Adrenal gland (tissue), 12 donors: ENCODE results near the gene SLC7A1. TPM values are rescaled to one million over a fixed set of nuclear protein-coding genes. Genes with fewer than 3 reads are reported as not detected.
A peak's percentile ranks its signal among the peaks of the same experiment; 100 is the strongest.

Source experiments
- DNase-seq, 7 donors: peaks; one replicate each; pipeline ENCODE4 v3.0.0-alpha.2; 2019 to 2020
- H3K27ac ChIP-seq, 5 donors: fragments of 200-600 bp; sonication (generic) in 4 of 5; 1 replicate in 3 of 5; 2 replicates in 2 of 5; pipeline versions ENCODE4 v1.5.1 to v1.8.0; 2016 to 2020; ENCODE audit warnings: mild to moderate bottlenecking in 1 of 5
- H3K27me3 ChIP-seq: fragments of 200-600 bp; 2 replicates; pipeline ENCODE4 v1.8.0; 2021
- H3K36me3 ChIP-seq, 2 donors: fragments of 200-600 bp; replicated peaks in 1 of 2; 1 replicate in 1 of 2; 2 replicates in 1 of 2; pipeline versions ENCODE4 v1.5.1 to v1.8.0; 2018 to 2022
- H3K4me1 ChIP-seq, 2 donors: fragments of 200-600 bp; replicated peaks in 1 of 2; 1 replicate in 1 of 2; 2 replicates in 1 of 2; pipeline versions ENCODE4 v1.5.1 to v1.8.0; 2018 to 2021
- H3K4me3 ChIP-seq, 4 donors: fragments of 200-600 bp; sonication (generic) in 3 of 4; one replicate each; pipeline ENCODE4 v1.5.1; 2016 to 2018
- H3K9me3 ChIP-seq, 3 donors: fragments of 200-600 bp; sonication (generic) in 1 of 3; replicated peaks in 1 of 3; 1 replicate in 2 of 3; 2 replicates in 1 of 3; pipeline versions ENCODE4 v1.5.1 to v1.8.0; 2016 to 2021
- POLR2A ChIP-seq, 2 donors: fragments of 450-650 bp; IDR thresholded peaks; one replicate each; pipeline ENCODE4 v1.6.1; 2017; ENCODE audit warnings: antibody characterized with exemption in 2 of 2, mild to moderate bottlenecking in 2 of 2, moderate library complexity in 1 of 2
- WGBS, 4 donors: extraction: QIAGEN DNeasy Blood & Tissue Kit in 2 of 4; methylation state at CpG; one replicate each; pipeline versions ENCODE4 v1.1.5 to v1.1.7; 2013 to 2017; 5-methylcytosine and 5-hydroxymethylcytosine counted together
- intact Hi-C, 2 donors: fragments of 100-400 bp; cut with DNase I; formaldehyde crosslinking; loops; one replicate each; pipeline versions ENCODE4 v1.14.1 to v1.15.0; 2022 to 2023
- polyA plus RNA-seq, 3 donors: library from polyadenylated mRNA; stranded (reverse); fragments of 200-250 nt in 2 of 3; fragments of 350-450 nt in 1 of 3; fragmentation: Illumina TruSeq in 1 of 3; extraction: RNeasy Lipid Tissue Mini Kit (QIAGEN cat#74804) in 1 of 3; gene quantifications; one replicate each; pipeline ENCODE4 v1.2.3, GENCODE V29; 2013 to 2014
- total RNA-seq, 9 donors: library from RNA; depleted of rRNA in 4 of 9; stranded (reverse); fragments of >200 nt in 4 of 9; fragments of 120-200 nt in 1 of 9; fragmentation: NEBNext Ultra II Directional in 1 of 9; extraction: Animal tissue kit (Norgen Biotek cat#: 25700) in 1 of 9; gene quantifications; one replicate each; pipeline versions ENCODE4 v1.1.0 to v1.2.4, GENCODE V29; 2013 to 2023
- TF ChIP-seq, protein P1 (sequence below), 6 experiments: fragments of 450-650 bp in 4 of 6; fragments of 200-600 bp in 2 of 6; sonication (generic) in 1 of 6; IDR thresholded peaks; 1 replicate in 5 of 6; 2 replicates in 1 of 6; pipeline versions ENCODE4 v1.5.1 to v1.8.0; 2016 to 2021; ENCODE audit warnings: antibody characterized with exemption in 6 of 6, mild to moderate bottlenecking in 2 of 6, moderate library complexity in 1 of 6
- donor health status: healthy with polysubstance abuse.
- donor health status: Bipolar disorder and iron deficiency.
- donor health status: DM: yes; HTN: yes; CAD: no.
- donor health status: DM: no; HTN: no; CAD: no.
- donor health status: DM: no; HTN: no; CAD: no.
- donor health status: DM: yes; HTN: yes; CAD: no.

Gene SLC7A1
- total and polyA plus RNA-seq, 12 donors, result 2.2 to 87.6 (median 6.2) TPM

- Histone ChIP-seq H3K27me3 (no peaks in the 10 kb centered on the region), H3K4me1 (peaks cover 0 to 4% of the 10 kb centered on the region in 2 donors), H3K27ac (no peak overlapping the region), H3K4me3 (no peak overlapping the region), H3K36me3 (no peaks in the 10 kb centered on the region), H3K9me3 (no peaks in the 10 kb centered on the region)
- WGBS, 4 donors, result 93 to 96% (median 94%) methylated on average over 7 of the region's 7 CpGs
- intact Hi-C loops, result no loop called here
- peak in 1 of 7 donors; percentile 6 for DNase-seq
- TF ChIP-seq, protein P1, sequence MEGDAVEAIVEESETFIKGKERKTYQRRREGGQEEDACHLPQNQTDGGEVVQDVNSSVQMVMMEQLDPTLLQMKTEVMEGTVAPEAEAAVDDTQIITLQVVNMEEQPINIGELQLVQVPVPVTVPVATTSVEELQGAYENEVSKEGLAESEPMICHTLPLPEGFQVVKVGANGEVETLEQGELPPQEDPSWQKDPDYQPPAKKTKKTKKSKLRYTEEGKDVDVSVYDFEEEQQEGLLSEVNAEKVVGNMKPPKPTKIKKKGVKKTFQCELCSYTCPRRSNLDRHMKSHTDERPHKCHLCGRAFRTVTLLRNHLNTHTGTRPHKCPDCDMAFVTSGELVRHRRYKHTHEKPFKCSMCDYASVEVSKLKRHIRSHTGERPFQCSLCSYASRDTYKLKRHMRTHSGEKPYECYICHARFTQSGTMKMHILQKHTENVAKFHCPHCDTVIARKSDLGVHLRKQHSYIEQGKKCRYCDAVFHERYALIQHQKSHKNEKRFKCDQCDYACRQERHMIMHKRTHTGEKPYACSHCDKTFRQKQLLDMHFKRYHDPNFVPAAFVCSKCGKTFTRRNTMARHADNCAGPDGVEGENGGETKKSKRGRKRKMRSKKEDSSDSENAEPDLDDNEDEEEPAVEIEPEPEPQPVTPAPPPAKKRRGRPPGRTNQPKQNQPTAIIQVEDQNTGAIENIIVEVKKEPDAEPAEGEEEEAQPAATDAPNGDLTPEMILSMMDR (IDR thresholded peaks at IDR 0.05), result no peak
- no peak for TF ChIP-seq POLR2A (IDR thresholded peaks at IDR 0.05)
Measured at GRCh38 chr13:29566206-29566605, 29.3 kb downstream of the SLC7A1 start.

GRCh38 chr13:29564818-29565217 lies 30.7 kb downstream of the SLC7A1 start:
- intact Hi-C loops, result no loop called here
- H3K36me3 ChIP-seq, result no peaks in the 10 kb centered on the region
- no peaks in the 10 kb centered on the region for H3K9me3 ChIP-seq
- H3K27me3 ChIP-seq, result no peaks in the 10 kb centered on the region
- no peak overlapping the region for H3K4me3 ChIP-seq
- DNase-seq, result no peak
- TF ChIP-seq, protein P1 (IDR thresholded peaks at IDR 0.05), result peak in 1 of 6 experiments; percentile 22
- TF ChIP-seq POLR2A (IDR thresholded peaks at IDR 0.05), result no peak
- no peak overlapping the region for H3K27ac ChIP-seq
- peaks cover 0 to 4% of the 10 kb centered on the region in 2 donors for H3K4me1 ChIP-seq

DNA sequence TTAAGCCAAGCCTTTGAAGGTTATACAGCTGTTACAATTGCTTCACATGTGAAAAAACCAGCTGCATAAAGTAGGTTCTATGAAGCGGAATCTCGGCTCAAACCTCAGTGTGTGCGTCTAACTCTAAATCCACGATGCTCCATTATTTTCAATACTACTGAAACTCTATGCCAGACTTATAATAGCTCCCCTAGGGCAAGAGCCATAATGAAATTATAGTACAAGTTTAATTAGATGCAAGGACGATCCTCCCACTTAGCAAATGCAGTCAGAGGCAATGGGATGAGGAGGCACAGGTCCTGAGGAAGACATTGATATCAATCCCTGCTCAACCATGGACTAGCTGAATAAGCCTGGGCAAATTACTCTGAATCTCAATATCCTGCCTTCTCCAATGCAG lies 31.1 kb downstream of the SLC7A1 start:
- no peak for DNase-seq
- whole genome bisulfite sequencing, 4 donors, result 83 to 97% (median 91%) methylated on average over 5 of the region's 5 CpGs
- no peaks in the 10 kb centered on the region for H3K36me3 ChIP-seq
- TF ChIP-seq, protein P1 (IDR thresholded peaks at IDR 0.05), result no peak
- no peak for TF ChIP-seq POLR2A (IDR thresholded peaks at IDR 0.05)
- no peak overlapping the region for H3K27ac ChIP-seq
- intact Hi-C loops, result no loop called here
- no peaks in the 10 kb centered on the region for H3K27me3 ChIP-seq
- H3K4me1 ChIP-seq, result peaks cover 0 to 4% of the 10 kb centered on the region in 2 donors
- no peak overlapping the region for H3K4me3 ChIP-seq
- H3K9me3 ChIP-seq, result no peaks in the 10 kb centered on the region

DNA sequence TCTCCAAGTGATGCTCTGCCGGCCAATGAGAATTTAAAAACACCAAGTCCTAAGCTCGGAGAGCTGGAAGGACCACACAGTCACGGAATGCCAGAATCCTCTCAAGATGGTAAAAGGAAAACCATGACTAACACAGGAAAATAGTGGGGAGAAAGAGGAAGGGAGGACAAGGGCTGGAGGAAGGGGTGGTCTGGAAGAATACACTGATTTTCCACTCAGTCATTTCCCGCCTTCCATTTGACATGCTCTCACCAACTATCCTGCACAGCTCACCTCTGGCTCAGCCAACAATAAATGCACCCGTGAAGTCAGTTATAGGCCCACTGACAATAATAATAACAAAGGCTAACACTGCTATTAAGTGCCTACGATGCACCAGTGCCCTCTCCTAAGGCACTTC lies 31.5 kb downstream of the SLC7A1 start:
- Histone ChIP-seq H3K36me3 (no peaks in the 10 kb centered on the region), H3K4me3 (no peak overlapping the region), H3K4me1 (peaks cover 0 to 4% of the 10 kb centered on the region in 2 donors), H3K9me3 (no peaks in the 10 kb centered on the region), H3K27me3 (no peaks in the 10 kb centered on the region), H3K27ac (no peak overlapping the region)
- no peak for DNase-seq
- TF ChIP-seq POLR2A (IDR thresholded peaks at IDR 0.05), result no peak
- TF ChIP-seq, protein P1 (IDR thresholded peaks at IDR 0.05), result no peak
- intact Hi-C loops, result no loop called here
- 81 to 92% (median 89%) methylated on average over 6 of the region's 6 CpGs for whole genome bisulfite sequencing, 4 donors
